HG03064 (cell line): ENCODE results near the gene PNCK.

ENCODE experiments used
- ATAC-seq: cut with Tn5 transposase; IDR thresholded peaks from one replicate; pipeline ENCODE4 v1.9.1; 2021; ENCODE audit warnings: low read depth; ENCODE audit not compliant: unreplicated experiment

Gene PNCK

GRCh38 chrX:153633048-153633447 lies 40.6 kb downstream of the PNCK start:
- ATAC-seq: no peak

GRCh38 chrX:153632595-153632946 lies 41.0 kb downstream of the PNCK start:
- no peak for ATAC-seq

GRCh38 chrX:153631907-153632594 lies 41.6 kb downstream of the PNCK start:
- ATAC-seq: no peak

GRCh38 chrX:153631346-153631745 lies 42.3 kb downstream of the PNCK start:
- no peak for ATAC-seq

GRCh38 chrX:153628665-153629064 lies 44.9 kb downstream of the PNCK start:
- ATAC-seq: no peak

GRCh38 chrX:153628129-153628528 lies 45.5 kb downstream of the PNCK start:
- ATAC-seq: no peak

- ATAC-seq: no peak
Observed at GRCh38 chrX:153627675-153628111, 45.9 kb downstream of the PNCK start.

GRCh38 chrX:153626863-153627674 lies 46.5 kb downstream of the PNCK start:
- no peak for ATAC-seq

- ATAC-seq: no peak
Observed at GRCh38 chrX:153626025-153626633, 47.5 kb downstream of the PNCK start.

- no peak for ATAC-seq
Observed at GRCh38 chrX:153625271-153626024, 48.2 kb downstream of the PNCK start.

GRCh38 chrX:153624196-153625091 lies 49.2 kb downstream of the PNCK start:
- ATAC-seq: no peak

GRCh38 chrX:153623310-153624029 lies 50.1 kb downstream of the PNCK start:
- ATAC-seq: no peak

GRCh38 chrX:153622661-153623309 lies 50.8 kb downstream of the PNCK start:
- ATAC-seq: no peak

- no peak for ATAC-seq
Observed at GRCh38 chrX:153621949-153622598, 51.5 kb downstream of the PNCK start.

GRCh38 chrX:153620576-153620975 lies 53.0 kb downstream of the PNCK start:
- ATAC-seq: no peak
